Esophagus (tissue), 2 donors: ENCODE measurements around the gene PHACTR1. TPM values are rescaled to one million over a fixed set of nuclear protein-coding genes. Genes with fewer than 3 reads are reported as not detected.

ENCODE experiments used
- H3K27ac ChIP-seq, 2 donors: one replicate each; pipeline ENCODE4 v1.5.1; 2013; ENCODE audit warnings: low read depth in 2 of 2, mild to moderate bottlenecking in 2 of 2, inconsistent platforms in 1 of 2, low read length in 1 of 2, moderate library complexity in 1 of 2
- H3K27me3 ChIP-seq, 2 donors: one replicate each; pipeline ENCODE4 v1.6.1; 2013; ENCODE audit warnings: low read length in 2 of 2, control low read depth in 1 of 2, mild to moderate bottlenecking in 1 of 2; ENCODE audit not compliant: insufficient read depth in 2 of 2, control insufficient read depth in 1 of 2
- H3K36me3 ChIP-seq, 2 donors: one replicate each; pipeline ENCODE4 v1.6.1; 2013; ENCODE audit warnings: low read length in 1 of 2; ENCODE audit not compliant: control insufficient read depth in 2 of 2, insufficient read depth in 2 of 2
- H3K4me1 ChIP-seq, 2 donors: one replicate each; pipeline ENCODE4 v1.6.1; 2013; ENCODE audit warnings: low read length in 1 of 2; ENCODE audit not compliant: control insufficient read depth in 2 of 2, insufficient read depth in 2 of 2
- H3K4me3 ChIP-seq, 2 donors: one replicate each; pipeline ENCODE4 v1.5.1; 2013; ENCODE audit warnings: low read length in 2 of 2, mild to moderate bottlenecking in 2 of 2, low read depth in 1 of 2, moderate library complexity in 1 of 2
- H3K9me3 ChIP-seq, 2 donors: one replicate each; pipeline ENCODE4 v1.6.1; 2013; ENCODE audit warnings: mild to moderate bottlenecking in 2 of 2, low read depth in 1 of 2, low read length in 1 of 2, moderate library complexity in 1 of 2; ENCODE audit not compliant: control insufficient read depth in 2 of 2, insufficient read depth in 1 of 2
- WGBS, 2 donors: extraction: QIAGEN DNeasy Blood & Tissue Kit; methylation state at CpG; one replicate each; pipeline ENCODE4 v1.1.7; 2013; 5-methylcytosine and 5-hydroxymethylcytosine counted together
- polyA plus RNA-seq, 2 donors: library from polyadenylated mRNA; stranded (reverse); fragments of 200-250 nt; gene quantifications; one replicate each; pipeline ENCODE4 v1.2.3, GENCODE V29; 2013
- donor health status: healthy with polysubstance abuse.
- donor health status: Bipolar disorder and iron deficiency.

The PHACTR1 gene
- polyA plus RNA-seq, 2 donors, result 0.41 to 0.55 TPM

DNA sequence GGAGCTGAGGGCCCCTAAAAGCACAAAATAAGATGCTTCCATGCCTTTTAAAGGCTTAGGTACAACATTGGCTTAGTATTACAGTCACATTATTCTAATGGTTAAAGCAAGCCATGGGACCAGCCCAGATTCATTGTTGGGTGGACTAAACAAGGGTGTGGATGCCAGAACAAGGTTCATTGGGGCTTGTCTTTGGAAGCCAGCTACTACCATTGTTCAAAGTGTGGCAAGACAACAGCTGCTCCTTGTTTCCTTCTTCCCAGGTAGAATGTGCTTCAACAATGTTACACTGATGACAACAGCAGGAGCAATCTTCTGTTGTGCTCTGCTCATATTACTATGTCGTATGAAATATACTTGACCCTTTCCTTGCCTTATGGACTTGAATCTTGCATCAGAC, 350.3 kb downstream of the PHACTR1 start:
- Histone ChIP-seq H3K27ac (no peak overlapping the region), H3K9me3 (no peaks in the 10 kb centered on the region), H3K4me3 (no peak overlapping the region), H3K36me3 (no peaks in the 10 kb centered on the region), H3K27me3 (no peaks in the 10 kb centered on the region), H3K4me1 (no peaks in the 10 kb centered on the region)
- WGBS, 2 donors, result 77 to 88% methylated on average over 1 of the region's 1 CpG

- H3K36me3 ChIP-seq, result no peaks in the 10 kb centered on the region
- H3K4me3 ChIP-seq, result no peak overlapping the region
- H3K4me1 ChIP-seq, result no peaks in the 10 kb centered on the region
- WGBS, 2 donors, result 71% methylated on average over 12 of the region's 12 CpGs
- H3K27ac ChIP-seq, result no peak overlapping the region
- peaks cover 0 to 2% of the 10 kb centered on the region in 2 donors for H3K9me3 ChIP-seq
- no peaks in the 10 kb centered on the region for H3K27me3 ChIP-seq
Measured at GRCh38 chr6:13068586-13069210, 352.1 kb downstream of the PHACTR1 start.

DNA sequence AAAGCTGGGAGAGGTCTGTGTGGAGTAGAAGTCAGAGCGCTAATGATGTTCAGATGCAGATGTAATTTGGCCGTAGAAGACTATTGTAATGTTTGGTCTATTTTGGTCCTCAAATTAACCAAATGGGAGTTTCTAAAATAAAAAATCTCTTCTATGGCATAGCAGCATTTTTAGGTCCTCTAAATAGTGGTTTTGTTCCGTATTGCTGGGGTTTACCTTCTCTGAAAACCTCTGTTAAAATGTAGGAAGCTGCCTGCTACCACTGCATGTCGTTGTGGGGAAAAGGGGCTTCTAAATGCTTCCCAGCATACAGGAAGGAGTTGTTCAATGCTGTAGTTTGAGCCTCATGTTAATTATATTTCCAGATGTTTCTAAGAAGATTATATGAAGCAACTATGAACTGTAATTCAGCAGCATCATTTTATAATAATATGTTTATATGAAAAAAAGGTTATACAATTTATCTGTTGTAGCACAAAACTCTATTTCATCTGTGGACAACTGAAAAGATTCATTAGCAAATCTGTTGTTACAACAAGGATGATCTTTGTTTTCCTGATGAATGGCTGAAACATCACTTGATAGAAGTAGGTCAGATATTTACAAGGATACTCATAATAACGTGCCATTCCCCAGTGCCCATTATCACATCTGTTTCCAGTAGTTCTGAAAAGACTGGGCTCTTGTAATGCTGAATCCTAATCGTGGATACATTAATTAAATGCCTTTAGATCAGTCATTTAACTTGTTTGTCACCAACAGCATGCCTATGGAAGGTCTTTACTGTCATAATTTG, 355.2 kb downstream of the PHACTR1 start:
- no peaks in the 10 kb centered on the region for H3K4me1 ChIP-seq
- no peak overlapping the region for H3K4me3 ChIP-seq
- WGBS, 2 donors, result 59 to 68% methylated on average over 6 of the region's 6 CpGs
- H3K27ac ChIP-seq, result no peak overlapping the region
- H3K27me3 ChIP-seq, result no peaks in the 10 kb centered on the region
- H3K9me3 ChIP-seq, result peaks cover 0 to 2% of the 10 kb centered on the region in 2 donors
- no peaks in the 10 kb centered on the region for H3K36me3 ChIP-seq

GRCh38 chr6:13072686-13073347, 356.2 kb downstream of the PHACTR1 start:
- Histone ChIP-seq H3K27ac (no peak overlapping the region), H3K36me3 (no peaks in the 10 kb centered on the region), H3K9me3 (peaks cover 0 to 2% of the 10 kb centered on the region in 2 donors), H3K27me3 (no peaks in the 10 kb centered on the region), H3K4me3 (no peak overlapping the region), H3K4me1 (no peaks in the 10 kb centered on the region)
- WGBS, 2 donors, result 66 to 78% methylated on average over 5 of the region's 5 CpGs

DNA sequence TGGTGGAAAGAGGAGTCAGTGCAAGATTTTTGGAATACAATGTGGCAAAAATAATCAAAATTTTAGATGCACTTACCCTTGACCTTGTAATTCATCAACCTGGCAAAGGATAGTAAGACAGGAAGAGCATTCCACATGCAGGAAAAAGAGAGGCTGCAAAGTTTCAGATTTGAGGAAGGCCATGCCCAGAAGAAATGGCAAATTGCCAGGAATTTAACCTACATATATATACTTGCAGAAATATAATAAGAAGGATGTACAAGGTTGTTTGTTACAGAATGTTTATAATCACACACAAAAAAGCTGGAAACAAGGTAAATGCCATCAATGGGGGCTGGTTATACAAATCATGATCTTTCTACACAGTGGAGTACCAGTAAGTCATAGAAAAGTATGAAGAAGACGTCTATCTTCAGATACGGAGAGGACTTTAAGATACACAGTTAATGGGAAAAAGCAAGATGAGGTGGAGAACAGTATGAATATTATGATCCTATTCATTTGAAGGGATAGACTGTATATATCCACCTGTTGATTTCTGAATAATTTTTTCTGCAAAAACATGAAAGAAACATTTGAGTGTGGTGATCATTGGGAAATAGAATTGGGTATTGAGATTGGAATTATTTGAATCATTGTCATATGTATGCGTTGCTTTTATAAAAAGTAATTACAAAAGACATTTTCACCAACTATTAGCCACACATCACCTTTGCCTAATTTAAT, 358.0 kb downstream of the PHACTR1 start:
- 90 to 92% methylated on average over 3 of the region's 3 CpGs for WGBS, 2 donors
- no peak overlapping the region for H3K4me3 ChIP-seq
- no peaks in the 10 kb centered on the region for H3K4me1 ChIP-seq
- H3K27ac ChIP-seq, result no peak overlapping the region
- H3K9me3 ChIP-seq, result peaks cover 0 to 2% of the 10 kb centered on the region in 2 donors
- H3K36me3 ChIP-seq, result no peaks in the 10 kb centered on the region
- H3K27me3 ChIP-seq, result no peaks in the 10 kb centered on the region

DNA sequence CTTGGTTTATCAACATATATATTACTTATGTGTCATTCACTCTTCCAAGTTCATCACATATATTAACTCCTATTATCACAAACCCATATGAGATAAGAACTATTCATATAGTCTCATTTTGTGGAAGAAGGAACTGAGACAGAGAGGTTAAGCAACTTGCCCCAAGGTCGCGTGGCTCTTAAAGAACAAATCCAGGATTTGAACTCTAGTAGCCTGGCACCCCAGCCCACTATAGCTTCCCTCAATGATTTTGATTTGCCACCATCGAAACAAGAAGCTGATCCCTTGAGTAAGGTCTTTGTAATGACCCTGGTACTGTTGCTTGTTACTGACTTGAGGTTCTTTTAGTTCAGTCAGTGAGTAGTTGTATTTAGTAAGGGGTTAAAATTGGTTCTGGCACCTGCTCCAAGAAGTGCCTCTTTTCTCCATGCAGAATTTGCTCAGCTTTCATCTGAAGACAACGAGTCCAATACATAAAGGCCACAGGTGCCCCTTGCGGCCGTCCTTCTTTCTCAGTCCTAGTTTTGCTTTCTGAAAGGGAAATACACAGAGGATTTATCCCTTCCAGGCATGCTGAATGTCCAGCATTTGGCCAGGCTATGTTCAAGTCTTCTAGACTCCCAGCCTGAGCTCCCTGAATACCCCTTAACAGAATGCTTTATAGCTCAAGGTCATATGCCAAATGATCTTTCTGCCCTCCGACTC, 358.7 kb downstream of the PHACTR1 start:
- WGBS, 2 donors, result 76 to 84% methylated on average over 7 of the region's 7 CpGs
- no peaks in the 10 kb centered on the region for H3K27me3 ChIP-seq
- peaks cover 0 to 2% of the 10 kb centered on the region in 2 donors for H3K9me3 ChIP-seq
- H3K4me1 ChIP-seq, result no peaks in the 10 kb centered on the region
- no peak overlapping the region for H3K4me3 ChIP-seq
- H3K27ac ChIP-seq, result no peak overlapping the region
- no peaks in the 10 kb centered on the region for H3K36me3 ChIP-seq

DNA sequence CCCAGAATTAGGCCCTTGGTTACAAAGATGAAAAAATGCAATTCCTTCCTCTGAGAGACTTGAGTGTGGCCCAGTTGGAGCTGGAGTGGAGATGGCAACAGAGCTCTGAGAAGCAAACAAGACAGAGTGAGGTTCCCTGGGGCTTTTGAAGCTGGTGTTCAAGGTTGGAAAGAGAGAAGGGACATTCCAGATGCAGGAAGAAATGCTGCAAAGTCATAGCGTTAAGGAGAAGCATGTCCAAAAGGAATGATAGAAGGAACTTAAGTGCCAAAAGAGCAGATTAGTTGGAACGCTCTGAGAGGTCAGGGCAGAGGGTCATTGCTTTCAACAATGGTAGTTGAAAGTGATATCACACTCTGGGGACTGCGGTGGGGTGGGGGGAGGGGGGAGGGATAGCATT, 360.0 kb downstream of the PHACTR1 start:
- H3K27me3 ChIP-seq, result no peaks in the 10 kb centered on the region
- H3K4me1 ChIP-seq, result no peaks in the 10 kb centered on the region
- H3K36me3 ChIP-seq, result no peaks in the 10 kb centered on the region
- no peak overlapping the region for H3K27ac ChIP-seq
- no peak overlapping the region for H3K4me3 ChIP-seq
- 54 to 61% methylated on average over 3 of the region's 3 CpGs for WGBS, 2 donors
- H3K9me3 ChIP-seq, result peaks cover 0 to 2% of the 10 kb centered on the region in 2 donors

DNA sequence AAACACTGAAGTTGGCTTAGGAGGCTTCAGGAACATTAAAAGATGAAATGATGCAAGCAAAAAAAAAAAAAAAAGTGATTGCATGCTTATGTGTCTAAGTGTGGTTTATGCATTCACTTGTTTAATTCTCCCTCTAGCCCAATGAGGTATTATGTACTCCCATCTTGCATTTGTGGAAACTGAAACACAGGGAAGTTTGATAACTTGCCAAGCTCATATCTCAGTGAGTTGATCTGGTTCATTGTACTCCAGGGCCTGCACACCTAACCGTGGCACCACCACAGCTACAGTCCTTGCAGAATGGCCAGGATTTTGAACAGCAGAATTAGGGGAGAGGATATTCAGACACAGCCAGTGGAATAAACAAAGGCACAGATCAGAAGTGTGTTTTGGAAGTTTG, 360.6 kb downstream of the PHACTR1 start:
- Histone ChIP-seq H3K36me3 (no peaks in the 10 kb centered on the region), H3K9me3 (peaks cover 0 to 2% of the 10 kb centered on the region in 2 donors), H3K27ac (no peak overlapping the region), H3K27me3 (no peaks in the 10 kb centered on the region), H3K4me1 (no peaks in the 10 kb centered on the region), H3K4me3 (no peak overlapping the region)
- WGBS, 2 donors, result 75 to 86% methylated on average over 1 of the region's 1 CpG
